HG03045 (cell line): ENCODE data around the gene GSTK1.
"Not testable (repeated sequence)": the region's sequence is repeated elsewhere in the genome, so short reads cannot be mapped to it uniquely, and the experiment has no call there.

ENCODE experiments used
- ATAC-seq: cut with Tn5 transposase; IDR thresholded peaks from one replicate; pipeline ENCODE4 v1.9.1; 2021; ENCODE audit warnings: mild to moderate bottlenecking, moderate library complexity; ENCODE audit not compliant: unreplicated experiment

Gene GSTK1

DNA sequence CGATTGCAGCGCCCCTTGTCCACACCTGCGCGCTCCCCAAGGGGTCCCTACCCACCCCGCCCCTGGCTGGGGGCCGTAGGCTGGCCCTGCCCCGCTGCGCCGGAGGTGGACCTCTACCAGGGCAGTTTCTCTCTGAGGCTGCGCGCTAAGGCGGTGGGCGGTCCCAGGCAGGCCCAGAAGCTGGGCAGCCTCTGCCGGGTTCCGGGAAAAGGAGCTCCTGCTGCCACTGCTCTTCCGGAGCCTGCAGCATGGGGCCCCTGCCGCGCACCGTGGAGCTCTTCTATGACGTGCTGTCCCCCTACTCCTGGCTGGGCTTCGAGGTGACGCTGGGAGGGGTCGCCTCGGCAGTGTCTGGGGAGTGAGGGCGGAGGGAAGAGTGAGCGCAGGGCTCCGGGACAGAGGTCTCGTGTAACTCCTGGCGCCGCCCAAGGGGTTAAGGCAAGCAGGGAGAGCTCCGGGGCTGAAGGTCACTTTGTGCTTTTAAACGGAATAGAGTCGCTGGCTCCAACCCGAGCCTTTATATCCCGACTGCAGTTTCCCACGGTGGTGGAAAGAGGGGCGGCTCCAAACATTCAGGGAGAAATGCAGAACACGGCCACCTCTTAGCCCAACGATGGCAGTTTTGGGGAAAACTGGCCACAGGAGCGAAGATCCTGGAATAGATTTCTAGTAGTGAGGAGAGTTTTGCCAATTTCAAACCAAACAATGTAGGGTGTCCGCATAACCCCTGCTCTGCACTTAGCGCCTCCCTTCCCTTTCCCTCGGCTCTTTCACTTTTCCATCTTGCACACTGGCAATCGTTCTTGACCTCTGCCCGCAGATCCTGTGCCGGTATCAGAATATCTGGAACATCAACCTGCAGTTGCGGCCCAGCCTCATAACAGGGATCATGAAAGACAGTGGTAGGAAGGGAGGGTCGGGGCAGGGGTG, at the start of gene GSTK1:
Gene GSTK1 (plus strand): TSS at position 176 of the 930 bp plus-strand sequence. CDS start 73 bp downstream, at position 249.
- ATAC-seq = peak; percentile 98

- not testable (repeated sequence) for ATAC-seq
Observed at GRCh38 chr7:143213478-143213877, 49.8 kb upstream of the GSTK1 start.

DNA sequence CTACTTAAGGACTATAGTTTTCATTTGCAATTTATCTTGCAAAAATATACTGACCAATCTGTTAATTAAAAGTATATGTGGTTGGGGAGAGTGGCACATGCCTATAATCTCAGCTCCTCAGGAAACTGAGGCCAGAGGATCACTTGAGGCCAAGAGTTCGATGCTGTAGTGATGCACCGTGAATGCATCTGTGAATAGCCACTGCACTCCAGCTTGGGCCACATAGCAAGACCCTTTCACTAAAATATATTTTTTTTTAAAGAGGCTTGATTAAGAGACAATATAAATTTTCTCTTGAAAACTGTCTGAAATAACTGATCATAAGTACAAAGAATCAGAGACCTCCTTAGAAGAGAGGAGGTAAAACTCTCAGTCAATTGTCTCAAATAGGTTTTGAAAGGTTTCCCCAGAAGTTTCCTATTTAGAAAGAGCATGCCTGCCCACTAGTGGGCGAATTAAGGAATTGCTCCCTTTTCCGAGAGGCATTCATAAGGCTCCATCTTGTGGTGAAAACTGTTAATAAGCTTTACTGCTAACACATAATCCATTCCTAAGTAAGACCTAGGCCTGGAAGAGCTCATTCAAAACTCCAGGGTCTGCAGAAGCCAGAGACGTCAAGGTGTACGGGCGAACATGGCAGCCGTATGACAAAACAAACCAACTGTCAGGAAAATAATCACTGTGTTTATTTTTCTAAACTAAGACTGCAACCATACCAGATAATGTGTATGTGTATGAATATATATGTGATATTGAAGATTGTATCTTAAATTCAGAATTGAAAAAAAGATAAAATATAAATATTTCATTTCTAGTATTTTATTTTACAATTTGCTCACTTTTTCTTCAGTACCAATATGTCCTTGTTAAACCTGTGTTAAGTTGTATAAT, 48.2 kb upstream of the GSTK1 start:
- peak; percentile 80 for ATAC-seq

GRCh38 chr7:143216151-143216550, 47.1 kb upstream of the GSTK1 start:
- no peak for ATAC-seq

DNA sequence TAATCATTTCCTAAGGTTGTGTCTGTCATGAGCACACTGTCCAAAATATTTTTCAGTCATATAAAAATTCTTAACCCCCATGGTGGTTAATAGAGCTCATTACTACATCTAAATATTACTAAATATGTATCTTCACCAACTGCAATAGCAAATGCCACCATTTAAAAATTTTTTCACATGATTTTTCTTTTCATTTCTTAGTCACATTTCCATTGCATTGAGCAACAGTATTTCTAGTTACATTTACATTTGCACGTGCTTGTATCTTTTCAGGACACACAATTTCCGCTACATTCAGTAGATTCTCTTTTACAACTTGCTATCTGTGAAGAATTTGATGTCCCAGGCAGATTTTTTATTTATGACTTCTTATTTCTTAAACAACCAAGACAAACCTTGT, 46.6 kb upstream of the GSTK1 start:
- no peak for ATAC-seq

GRCh38 chr7:143217806-143218205, 45.4 kb upstream of the GSTK1 start:
- no peak for ATAC-seq

DNA sequence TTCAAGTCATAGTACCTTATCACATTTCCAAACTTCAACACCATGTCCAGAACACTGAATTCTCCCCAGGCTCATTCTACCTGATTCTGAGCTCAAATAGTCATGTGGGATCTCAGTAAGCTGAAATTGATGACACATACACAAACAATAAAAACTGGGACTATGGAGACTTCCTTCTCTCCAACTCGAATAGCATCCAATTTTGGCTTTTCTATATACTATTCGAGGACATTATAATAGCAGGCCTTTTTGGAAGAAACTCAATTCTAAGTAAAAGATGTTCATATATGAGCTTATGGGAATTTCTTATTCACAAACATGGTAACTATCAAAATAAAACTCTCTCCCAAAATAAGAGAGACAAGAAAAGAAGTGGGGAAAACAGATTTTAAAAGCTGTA, 42.0 kb upstream of the GSTK1 start:
- no peak for ATAC-seq

- ATAC-seq = no peak
Observed at GRCh38 chr7:143221737-143222136, 41.5 kb upstream of the GSTK1 start, which contains the start of gene TAS2R40. Gene TAS2R40, plus strand, starts transcription at chr7:143222037. Its CDS starts 42 bp downstream, at chr7:143222079.

- no peak for ATAC-seq
Observed at GRCh38 chr7:143222782-143223181, 40.5 kb upstream of the GSTK1 start.

DNA sequence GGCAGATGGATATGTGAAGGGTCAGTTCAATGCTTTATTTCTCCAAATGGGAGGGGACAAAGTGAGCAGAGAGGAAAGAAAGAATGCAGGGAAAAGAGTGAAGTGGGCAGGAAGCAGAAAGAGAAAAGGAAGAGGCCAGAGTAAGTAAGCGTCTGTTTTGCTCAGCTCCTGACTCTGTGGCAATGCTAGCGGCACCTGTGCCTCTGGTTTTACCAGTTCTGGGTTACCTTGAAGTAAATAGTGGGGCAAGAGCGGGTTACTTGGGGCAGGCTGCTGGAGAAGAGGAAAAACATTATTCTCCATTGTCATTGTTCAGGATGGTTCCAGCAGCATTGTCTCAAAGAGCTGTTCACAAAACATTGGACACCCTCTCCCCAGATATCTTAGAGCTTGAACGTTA, 39.5 kb upstream of the GSTK1 start:
- no peak for ATAC-seq

- ATAC-seq = no peak
Observed at GRCh38 chr7:143225047-143225446, 38.2 kb upstream of the GSTK1 start.

- ATAC-seq = no peak
Observed at GRCh38 chr7:143227806-143228205, 35.4 kb upstream of the GSTK1 start.

DNA sequence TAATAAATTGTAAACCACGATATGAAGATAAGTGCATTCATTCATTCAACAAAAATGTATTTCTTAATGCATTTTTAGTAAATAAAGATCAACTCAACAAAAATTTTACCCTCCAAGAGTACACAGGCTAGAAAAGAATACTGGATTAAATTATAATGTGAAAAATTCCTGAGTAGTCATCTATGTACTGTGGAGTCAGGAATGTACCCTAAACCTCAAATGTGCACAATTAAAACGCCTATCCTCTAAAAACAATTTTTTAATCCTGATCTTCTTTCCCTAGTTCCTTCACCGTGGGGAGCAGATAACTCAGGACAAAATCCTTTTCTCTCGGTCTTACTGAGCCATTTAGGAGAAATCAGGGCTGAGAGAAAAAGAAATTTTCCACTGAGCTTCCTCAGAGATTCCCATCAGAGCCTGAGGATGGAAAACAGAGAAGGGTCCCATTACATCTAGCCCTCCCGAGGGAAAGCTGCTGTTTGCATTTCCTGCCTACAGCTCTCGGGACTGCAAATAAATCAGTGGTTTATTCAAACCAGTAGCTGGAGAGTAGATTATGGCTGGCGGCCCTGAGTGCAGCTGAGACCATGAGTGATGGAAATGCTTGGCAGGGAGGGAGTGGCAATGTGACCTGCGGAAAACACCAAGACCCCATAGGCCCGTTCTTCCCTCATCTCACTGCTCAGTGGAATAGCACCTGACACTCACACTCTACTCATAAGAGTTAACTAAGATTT, 34.0 kb upstream of the GSTK1 start:
- ATAC-seq = no peak

DNA sequence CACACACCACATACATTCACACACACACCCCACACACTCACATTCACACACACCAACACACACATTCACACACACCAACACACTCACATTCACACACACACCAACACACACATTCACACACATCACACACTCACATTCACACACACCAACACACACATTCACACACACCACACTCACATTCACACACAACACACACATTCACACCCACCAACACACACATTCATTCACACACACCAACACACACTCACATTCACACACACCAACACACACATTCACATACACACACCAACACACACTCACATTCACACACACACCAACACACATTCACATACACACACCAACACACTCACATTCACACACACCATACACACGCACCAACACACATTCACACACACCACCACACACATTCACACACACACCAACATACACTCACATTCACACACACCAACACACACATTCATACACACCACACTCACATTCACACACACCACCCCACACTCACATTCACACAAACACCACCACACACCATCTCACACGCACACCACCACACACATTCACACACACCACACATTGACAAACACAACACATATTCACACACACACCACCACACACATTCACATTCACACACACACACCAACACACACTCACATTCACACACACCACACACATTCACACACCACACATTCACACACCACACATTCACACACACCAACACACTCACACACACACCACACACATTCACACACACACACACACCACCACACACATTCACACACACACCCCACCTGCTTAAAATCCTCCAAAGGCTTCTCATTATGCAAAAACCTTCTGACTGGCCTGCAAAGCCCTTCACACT, 32.4 kb upstream of the GSTK1 start:
- no peak for ATAC-seq

DNA sequence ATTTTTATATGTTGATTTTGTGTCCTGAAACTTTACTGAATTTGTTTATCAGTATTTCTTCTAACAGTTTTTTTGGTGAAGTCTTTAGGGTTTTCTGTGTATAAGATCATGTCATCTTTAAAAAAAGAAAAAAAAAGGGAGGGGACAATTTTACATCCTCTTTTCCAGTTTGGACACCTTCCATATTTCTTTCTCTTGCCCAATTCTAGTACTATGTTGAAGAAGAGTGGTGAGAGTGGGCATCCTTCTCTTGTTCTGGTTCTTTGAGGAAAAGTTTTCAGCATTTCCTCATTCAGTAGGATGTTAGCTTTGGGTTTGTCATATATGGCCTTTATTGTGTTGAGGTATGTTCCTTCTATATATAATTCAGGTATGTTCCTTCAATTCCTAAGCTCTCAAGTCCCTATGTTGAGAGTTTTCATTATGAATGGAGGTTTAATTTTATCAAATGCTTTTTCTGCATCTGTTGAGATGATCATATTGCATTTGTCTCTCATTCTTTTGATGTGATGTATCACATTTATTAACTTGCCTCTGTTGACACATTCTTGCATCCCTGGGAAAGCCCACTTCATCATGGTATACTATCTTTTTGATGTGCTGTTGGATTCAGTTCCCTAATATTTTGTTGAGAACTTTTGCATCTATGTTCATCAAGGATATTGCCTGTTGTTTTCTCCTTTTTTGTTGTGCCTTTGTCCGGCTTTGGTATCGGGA, 29.3 kb upstream of the GSTK1 start:
- no peak for ATAC-seq

- no peak for ATAC-seq
Observed at GRCh38 chr7:143234533-143234875, 28.7 kb upstream of the GSTK1 start.

GRCh38 chr7:143235561-143235960, 27.7 kb upstream of the GSTK1 start:
- no peak for ATAC-seq

DNA sequence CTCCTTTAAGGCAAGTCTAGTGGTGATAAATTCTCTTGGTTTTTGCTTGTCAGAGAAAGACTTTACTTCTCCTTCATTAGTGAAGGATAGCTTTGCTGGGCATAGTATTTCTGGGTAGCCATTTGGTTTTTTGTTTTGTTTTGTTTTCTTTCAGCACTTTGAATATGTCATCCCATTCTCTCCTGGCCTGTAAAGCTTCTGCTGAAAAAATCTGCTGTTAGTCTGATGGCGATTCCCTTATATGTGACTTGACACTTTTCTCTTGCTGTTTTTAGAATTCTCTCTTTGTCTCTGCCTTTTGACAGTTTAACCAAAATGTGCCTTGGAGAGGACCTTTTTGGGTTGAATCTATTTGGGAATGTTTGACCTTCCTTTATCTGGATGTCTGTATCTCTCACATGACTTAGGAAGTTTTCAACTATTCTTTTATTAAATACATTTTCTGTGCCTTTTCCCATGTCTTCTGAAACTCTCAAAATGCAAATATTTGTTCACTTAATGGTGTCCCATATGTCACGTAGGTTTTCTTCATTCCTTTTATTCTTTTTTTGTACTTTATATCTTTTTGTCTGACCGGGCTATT, 26.7 kb upstream of the GSTK1 start:
- no peak for ATAC-seq

DNA sequence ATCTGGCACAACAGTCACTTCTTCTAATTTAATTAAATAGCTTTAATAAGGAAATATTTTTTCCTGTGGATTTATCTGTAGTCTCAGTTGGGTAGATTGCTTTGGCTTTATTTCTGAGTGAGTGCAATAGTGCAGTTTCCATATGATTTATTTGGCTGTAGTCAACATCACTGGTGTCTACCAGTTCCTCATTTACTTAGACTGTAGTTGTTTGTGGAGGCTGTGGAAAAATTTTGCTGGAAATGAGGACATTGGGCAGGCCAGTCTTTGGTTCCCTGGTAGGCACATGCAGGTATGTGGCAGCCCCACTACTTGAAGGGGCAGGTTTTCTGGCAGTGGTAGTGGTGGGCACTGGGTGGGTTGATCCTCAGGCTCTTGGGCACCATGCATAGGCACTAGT, 25.9 kb upstream of the GSTK1 start:
- ATAC-seq = no peak
